Measurements from ENCODE around the gene SLC7A14. TPM values are rescaled to one million over a fixed set of nuclear protein-coding genes. Genes with fewer than 3 reads are reported as not detected.

Gene SLC7A14
- total RNA-seq, 1 donor: 6.1 TPM

DNA sequence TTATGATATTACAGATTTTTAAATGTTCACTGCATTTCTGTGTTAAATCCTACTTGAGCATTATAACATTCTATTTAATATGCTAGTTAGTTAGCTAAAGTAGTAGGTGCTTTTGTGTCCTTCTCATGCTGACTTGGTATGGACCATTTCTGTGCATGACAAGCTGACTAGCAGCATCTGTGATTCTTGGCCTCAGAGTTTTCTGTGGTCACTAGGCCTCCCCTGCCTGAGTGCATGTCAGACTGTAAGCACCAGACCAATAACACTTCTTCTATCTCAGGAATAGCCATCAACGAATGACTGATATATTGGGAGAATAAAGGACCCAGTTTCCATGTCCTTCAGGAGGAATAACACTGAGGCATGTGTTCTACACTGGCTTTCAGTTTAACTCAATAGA is 22.6 kb upstream of the SLC7A14 start:
- no peak overlapping the region for H3K4me3 ChIP-seq (ENCODE audit: low read depth, low read length)
- TF ChIP-seq, protein P1, sequence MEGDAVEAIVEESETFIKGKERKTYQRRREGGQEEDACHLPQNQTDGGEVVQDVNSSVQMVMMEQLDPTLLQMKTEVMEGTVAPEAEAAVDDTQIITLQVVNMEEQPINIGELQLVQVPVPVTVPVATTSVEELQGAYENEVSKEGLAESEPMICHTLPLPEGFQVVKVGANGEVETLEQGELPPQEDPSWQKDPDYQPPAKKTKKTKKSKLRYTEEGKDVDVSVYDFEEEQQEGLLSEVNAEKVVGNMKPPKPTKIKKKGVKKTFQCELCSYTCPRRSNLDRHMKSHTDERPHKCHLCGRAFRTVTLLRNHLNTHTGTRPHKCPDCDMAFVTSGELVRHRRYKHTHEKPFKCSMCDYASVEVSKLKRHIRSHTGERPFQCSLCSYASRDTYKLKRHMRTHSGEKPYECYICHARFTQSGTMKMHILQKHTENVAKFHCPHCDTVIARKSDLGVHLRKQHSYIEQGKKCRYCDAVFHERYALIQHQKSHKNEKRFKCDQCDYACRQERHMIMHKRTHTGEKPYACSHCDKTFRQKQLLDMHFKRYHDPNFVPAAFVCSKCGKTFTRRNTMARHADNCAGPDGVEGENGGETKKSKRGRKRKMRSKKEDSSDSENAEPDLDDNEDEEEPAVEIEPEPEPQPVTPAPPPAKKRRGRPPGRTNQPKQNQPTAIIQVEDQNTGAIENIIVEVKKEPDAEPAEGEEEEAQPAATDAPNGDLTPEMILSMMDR (IDR thresholded peaks at IDR 0.05; ENCODE audit: insufficient read depth, low read length): no peak
- no peak for DNase-seq (ENCODE audit: low read depth)

DNA sequence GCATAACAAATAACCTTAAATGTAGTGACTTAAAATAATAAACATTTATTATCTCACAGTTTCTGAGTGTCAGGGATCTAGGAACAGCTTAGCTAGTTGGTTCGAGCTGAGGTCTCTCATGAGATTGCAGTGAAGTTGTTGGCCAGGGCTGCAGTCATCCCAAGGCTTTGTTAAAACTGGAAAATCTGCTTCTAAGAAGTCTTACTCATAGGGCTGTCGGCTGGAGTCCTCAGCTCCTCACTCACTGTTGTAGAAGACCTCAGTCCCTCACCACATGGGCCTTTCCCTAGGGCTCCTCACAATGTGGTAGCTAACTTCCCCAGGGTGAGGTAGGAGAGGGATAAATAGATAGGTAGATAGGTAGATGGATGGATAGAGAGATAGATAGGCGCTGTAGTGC is 20.8 kb upstream of the SLC7A14 start:
- TF ChIP-seq, protein P1 (IDR thresholded peaks at IDR 0.05; ENCODE audit: insufficient read depth, low read length): no peak
- peak; percentile 4 for DNase-seq (ENCODE audit: low read depth)
- no peak overlapping the region for H3K4me3 ChIP-seq (ENCODE audit: low read depth, low read length)

DNA sequence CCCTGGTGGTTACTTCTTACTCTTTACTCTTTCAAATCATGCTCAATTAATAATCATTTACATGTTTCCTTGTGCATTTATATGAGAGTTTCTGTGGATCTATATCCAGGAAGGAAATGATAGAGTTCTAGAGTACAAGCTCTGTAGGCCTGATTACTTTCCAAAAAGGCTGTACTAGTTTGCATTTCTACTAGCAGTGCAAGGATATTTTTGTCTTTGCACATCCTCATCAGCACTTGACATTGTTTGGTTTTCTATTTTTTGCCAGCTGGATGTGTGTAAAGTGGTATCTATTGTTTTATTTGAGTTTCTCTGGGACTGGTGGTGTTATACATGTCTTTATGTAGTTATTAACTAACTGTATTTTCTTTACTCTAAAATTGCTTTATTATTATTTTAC is 19.6 kb upstream of the SLC7A14 start:
- TF ChIP-seq, protein P1 (IDR thresholded peaks at IDR 0.05; ENCODE audit: insufficient read depth, low read length): no peak
- no peak for DNase-seq (ENCODE audit: low read depth)
- H3K4me3 ChIP-seq (ENCODE audit: low read depth, low read length): no peak overlapping the region

DNA sequence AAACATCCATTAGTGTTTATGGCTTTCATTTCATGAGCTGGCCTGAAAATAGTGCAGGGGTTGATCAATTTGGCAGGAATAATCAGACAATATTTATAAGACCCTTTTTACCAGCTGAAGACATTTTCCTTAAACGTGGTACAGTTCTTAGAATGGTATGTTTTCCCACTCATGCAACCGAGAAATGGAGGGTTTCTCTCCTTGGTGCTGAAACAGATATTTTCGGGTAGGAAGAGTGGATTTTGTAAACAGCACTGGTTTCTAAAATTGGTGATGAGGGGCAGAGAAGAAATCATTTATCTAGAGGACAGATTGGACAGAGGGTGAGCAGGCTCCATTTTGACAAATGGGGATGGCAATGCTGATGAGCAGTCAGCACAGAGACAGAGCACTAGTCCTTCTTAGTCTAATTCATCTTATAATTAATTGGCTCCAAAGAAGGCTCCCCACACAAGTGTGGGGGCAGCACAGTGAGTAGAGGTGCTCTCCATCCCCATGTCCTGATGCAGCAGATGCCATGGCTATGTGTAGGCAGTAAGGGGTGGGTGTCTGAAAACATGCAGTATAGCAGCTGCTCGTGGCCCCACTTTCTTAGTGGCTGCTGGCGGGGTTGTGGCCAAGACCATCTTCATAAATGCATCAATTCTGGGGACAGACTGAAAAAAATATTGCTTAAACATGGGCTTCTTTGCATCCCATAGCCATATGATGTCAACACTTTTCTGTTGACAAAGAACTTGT is 18.1 kb upstream of the SLC7A14 start:
- TF ChIP-seq, protein P1 (IDR thresholded peaks at IDR 0.05; ENCODE audit: insufficient read depth, low read length): no peak
- H3K4me3 ChIP-seq (ENCODE audit: low read depth, low read length): no peak overlapping the region
- peak; percentile 40 for DNase-seq (ENCODE audit: low read depth)

DNA sequence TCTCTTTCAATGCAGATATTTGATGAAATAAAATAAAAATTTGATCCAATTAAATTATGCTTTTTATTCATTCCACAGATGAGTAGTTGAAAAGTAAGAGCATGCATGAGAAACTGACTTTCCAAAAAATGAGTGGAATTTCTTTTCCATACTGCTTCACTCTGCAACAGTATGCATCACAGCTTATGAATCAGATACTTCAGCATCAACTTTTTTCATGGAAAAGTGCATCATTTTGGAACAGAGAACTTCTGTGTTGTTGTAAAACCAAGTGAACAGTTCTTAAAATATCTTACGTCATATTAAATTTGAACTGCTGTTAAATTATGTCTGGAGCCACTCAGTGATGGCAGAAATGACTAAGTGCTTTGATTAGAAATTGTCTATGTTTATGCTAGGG is 16.7 kb upstream of the SLC7A14 start:
- no peak for DNase-seq (ENCODE audit: low read depth)
- no peak overlapping the region for H3K4me3 ChIP-seq (ENCODE audit: low read depth, low read length)
- TF ChIP-seq, protein P1 (IDR thresholded peaks at IDR 0.05; ENCODE audit: insufficient read depth, low read length): no peak

DNA sequence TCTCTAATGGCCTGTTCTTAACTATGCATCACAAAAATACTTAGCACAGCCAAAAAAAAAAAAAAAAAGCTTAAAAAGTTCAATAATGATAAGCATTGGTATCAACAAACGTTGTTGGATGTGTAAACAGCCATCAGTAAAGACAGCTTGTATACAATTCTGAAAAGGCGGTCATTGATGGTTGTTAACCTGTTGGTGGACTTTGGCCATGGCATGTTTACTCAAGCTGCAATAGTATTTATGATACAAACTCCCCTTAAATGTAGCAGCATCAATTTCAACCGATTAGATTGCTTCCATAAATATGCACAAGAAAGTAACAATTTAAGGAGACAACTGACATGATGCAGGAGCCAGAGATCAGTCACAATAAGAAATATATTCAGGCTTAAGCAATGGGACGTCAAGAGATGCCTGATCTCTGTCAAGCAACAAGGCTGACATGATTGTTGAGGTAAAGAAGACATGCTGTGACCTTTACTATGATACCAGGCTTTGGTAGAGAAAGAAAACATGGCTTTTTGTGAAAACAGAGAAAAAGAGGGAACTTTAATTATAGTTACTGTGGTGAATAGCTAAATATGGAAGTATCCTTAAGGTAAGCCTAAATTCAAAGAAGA is 14.2 kb upstream of the SLC7A14 start:
- no peak for DNase-seq (ENCODE audit: low read depth)
- H3K4me3 ChIP-seq (ENCODE audit: low read depth, low read length): no peak overlapping the region
- TF ChIP-seq, protein P1 (IDR thresholded peaks at IDR 0.05; ENCODE audit: insufficient read depth, low read length): no peak
